ENCODE measurements around the gene TEX26.

Gene TEX26

DNA sequence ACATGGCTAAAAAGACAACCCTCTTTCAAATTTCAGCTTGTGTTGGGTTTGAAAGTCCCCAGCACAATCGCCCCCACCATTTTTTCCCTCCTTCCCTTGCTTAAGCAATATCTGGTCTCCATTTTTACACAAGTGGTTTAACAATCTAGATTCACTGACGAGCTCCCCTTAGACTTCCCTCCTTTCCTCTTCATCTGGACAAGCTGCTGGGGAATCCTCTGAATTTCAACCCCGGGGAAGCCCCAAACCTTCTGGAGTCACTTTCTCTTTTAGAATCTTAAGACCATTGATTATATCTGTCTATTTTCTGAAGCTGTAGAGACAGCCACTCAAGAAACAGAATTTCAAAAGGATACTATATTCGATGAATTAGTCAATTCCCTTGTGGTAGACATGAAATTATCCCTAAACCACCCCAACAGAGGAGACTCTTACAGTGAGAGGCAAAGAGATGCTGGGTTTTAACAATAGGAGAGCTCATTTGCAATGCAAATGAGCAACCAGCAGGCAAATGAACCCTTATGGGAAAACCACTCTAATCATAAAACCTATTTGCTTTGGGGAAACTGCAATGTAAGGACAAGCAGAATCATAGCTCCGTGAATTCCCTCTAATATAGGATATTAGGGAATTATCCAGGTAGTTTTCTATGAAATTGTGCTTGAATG is 78.9 kb downstream of the TEX26 start:
- no peak for DNase-seq (ENCODE audit: extremely low read depth in 1 of 2, low read depth in 1 of 2)

DNA sequence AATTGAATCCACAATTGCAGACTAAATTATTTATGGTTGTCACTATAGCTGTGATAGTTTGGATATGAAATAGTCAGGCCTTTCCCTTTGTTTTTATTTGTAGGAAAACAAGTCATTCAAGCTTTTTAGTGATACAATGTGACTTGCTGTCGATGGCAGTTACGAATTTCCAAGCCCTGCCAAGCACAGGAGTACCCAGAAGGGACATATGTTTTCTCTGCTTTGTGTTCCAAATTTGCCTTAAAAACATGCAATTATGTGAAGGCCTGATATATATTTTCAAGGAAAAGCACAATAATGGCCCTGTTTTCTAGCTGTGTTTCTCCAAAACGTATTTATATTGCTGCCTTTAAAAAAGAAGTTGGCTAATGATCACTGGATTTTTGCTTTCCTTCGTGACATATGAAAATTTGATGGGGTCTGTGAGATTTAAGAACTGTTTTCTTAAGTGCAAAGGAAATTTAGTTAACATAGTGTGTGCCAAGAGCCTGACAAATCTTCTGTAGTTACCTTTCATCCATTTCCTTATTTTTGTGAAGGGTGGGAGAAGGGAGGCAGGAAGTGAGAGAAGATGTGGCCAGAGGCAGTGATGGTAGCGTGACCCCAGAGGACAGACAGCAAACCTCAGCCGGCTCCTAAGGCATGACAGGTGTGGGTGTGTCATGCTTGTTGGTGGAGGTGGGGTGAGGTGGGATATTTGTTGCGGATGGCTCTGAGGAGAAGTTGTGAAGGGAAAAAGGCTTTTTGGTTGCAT is 79.6 kb downstream of the TEX26 start:
- DNase-seq (ENCODE audit: extremely low read depth in 1 of 2, low read depth in 1 of 2): no peak

GRCh38 chr13:31012655-31013024 is 80.2 kb downstream of the TEX26 start:
- DNase-seq (ENCODE audit: extremely low read depth in 1 of 2, low read depth in 1 of 2): no peak

GRCh38 chr13:31014456-31014855 is 82.0 kb downstream of the TEX26 start:
- no peak for DNase-seq (ENCODE audit: extremely low read depth in 1 of 2, low read depth in 1 of 2)

GRCh38 chr13:31015199-31015598 is 82.7 kb downstream of the TEX26 start:
- no peak for DNase-seq (ENCODE audit: extremely low read depth in 1 of 2, low read depth in 1 of 2)

- DNase-seq (ENCODE audit: extremely low read depth in 1 of 2, low read depth in 1 of 2): no peak
These were observed 84.2 kb downstream of the TEX26 start for GRCh38 chr13:31016342-31017325.

- DNase-seq (ENCODE audit: extremely low read depth in 1 of 2, low read depth in 1 of 2): no peak
These were observed 86.1 kb downstream of the TEX26 start for GRCh38 chr13:31018511-31018910.

DNA sequence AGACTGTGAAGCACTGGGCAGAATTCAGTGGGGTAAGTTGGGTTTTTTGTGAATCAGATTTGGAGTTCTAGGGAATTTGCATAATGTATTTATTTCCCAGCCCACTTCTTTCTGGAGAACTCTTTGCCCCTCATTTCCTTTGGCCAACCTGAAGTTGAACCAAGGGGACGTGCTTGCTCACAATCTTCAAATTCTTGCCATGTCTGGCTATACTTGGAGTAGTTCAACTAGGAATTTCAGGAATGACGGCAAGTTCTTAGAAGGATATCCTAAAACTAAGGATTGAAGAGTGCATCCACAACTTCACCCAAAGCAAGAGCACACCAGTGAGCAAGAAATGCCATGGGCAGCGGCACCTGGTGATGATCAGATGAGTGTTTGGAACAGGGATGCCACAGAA is 88.5 kb downstream of the TEX26 start:
- no peak for DNase-seq (ENCODE audit: extremely low read depth in 1 of 2, low read depth in 1 of 2)

- DNase-seq (ENCODE audit: extremely low read depth in 1 of 2, low read depth in 1 of 2): no peak
These were observed 89.9 kb downstream of the TEX26 start for GRCh38 chr13:31022288-31022895.

GRCh38 chr13:31022928-31023530 is 90.6 kb downstream of the TEX26 start:
- DNase-seq (ENCODE audit: extremely low read depth in 1 of 2, low read depth in 1 of 2): no peak
